Stimulated activated CD4-positive, alpha-beta T cell treated with anti-CD3 and anti-CD28 coated beads, TNF-alpha, amount 100 ng/mL, for 48 hours (primary cell): ENCODE data around the gene IRX4.

ENCODE experiments used
- DNase-seq, 3 donors: peaks; one replicate each; pipeline ENCODE4 v3.0.0-alpha.2; 2020; ENCODE audit warnings: low read depth in 3 of 3

The IRX4 gene

GRCh38 chr5:1836891-1837880 is 45.5 kb downstream of the IRX4 start:
- DNase-seq = no peak

- DNase-seq = no peak
Measured at GRCh38 chr5:1836176-1836890, 46.4 kb downstream of the IRX4 start.

GRCh38 chr5:1835431-1835830 is 47.3 kb downstream of the IRX4 start:
- no peak for DNase-seq

- no peak for DNase-seq
Measured at GRCh38 chr5:1834721-1835429, 47.9 kb downstream of the IRX4 start.

- DNase-seq = no peak
Measured at GRCh38 chr5:1834022-1834551, 48.6 kb downstream of the IRX4 start.

GRCh38 chr5:1833264-1834021 is 49.3 kb downstream of the IRX4 start:
- DNase-seq = no peak

- DNase-seq = no peak
Measured at GRCh38 chr5:1832511-1833250, 50.0 kb downstream of the IRX4 start.

GRCh38 chr5:1831677-1832313 is 50.9 kb downstream of the IRX4 start:
- DNase-seq = no peak

GRCh38 chr5:1831257-1831656 is 51.5 kb downstream of the IRX4 start:
- DNase-seq = no peak

GRCh38 chr5:1830571-1831228 is 52.0 kb downstream of the IRX4 start:
- DNase-seq = no peak

- DNase-seq = peak in 1 of 3 donors; percentile 4
Measured at GRCh38 chr5:1827886-1828397, 54.8 kb downstream of the IRX4 start.
